Measurements from ENCODE around the gene CIT. TPM values are rescaled to one million over a fixed set of nuclear protein-coding genes. Genes with fewer than 3 reads are reported as not detected.
"Not testable (repeated sequence)": the region's sequence is repeated elsewhere in the genome, so short reads cannot be mapped to it uniquely, and the experiment has no call there.

Gene CIT
- total and polyA plus RNA-seq, 10 of the 15 experiments (the other 5 are each of a cell fraction or from before 2014, with no cell fraction given): 1.0 to 38.2 (median 14.9) TPM

DNA sequence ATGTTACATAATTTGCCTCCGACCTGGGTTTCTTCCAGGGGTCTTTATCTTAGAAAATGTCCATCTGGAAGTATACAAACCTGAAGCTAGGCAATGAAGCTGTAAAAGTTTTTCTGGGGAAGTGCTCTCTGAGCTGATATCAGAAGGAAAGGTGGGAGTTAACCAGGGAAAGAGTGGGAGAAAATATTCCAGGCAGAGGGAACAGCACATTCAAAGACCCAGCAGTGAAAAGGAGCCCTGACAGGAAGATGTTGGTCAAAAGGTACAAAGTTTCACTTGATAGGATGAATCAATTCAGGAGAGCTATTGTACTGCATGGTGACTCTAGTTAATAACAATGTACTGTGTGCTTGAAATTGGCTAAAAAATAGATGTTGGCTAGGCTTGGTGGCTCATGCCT lies 17.8 kb upstream of the CIT start:
- DNase-seq (ENCODE audit: low read depth, low spot score) (no peak), FAIRE-seq (no peak), ATAC-seq (no peak)
- Histone ChIP-seq H3K27ac (ENCODE audit: control insufficient read depth, insufficient read depth) (no peak overlapping the region), H3K36me3 (ENCODE audit: control insufficient read depth in 2 of 2, insufficient read depth in 2 of 2, low read length in 1 of 2) (no peaks in the 10 kb centered on the region), H3K4me3 (no peak overlapping the region), H3K9me3 (replicated peaks; ENCODE audit: control insufficient read depth, insufficient read depth, low read length) (no peaks in the 10 kb centered on the region), H3K4me2 (ENCODE audit: control insufficient read depth, insufficient read depth) (no peak overlapping the region), H3K27me3 (replicated peaks in 1 of 2; ENCODE audit: control insufficient read depth in 2 of 2, insufficient read depth in 2 of 2, low read length in 1 of 2) (0 out of 4 replicates have a peak, but pooled peaks cover 0 to 2% of the 10 kb centered on the region in 2 experiments), H3K4me1 (ENCODE audit: control insufficient read depth, insufficient read depth, low read length) (no peaks in the 10 kb centered on the region), H3K79me2 (ENCODE audit: control insufficient read depth, insufficient read depth, low read length) (no peaks in the 10 kb centered on the region), H2AFZ (ENCODE audit: control insufficient read depth, low read depth, low read length) (no peak overlapping the region), H4K20me1 (ENCODE audit: control insufficient read depth, insufficient read depth) (no peaks in the 10 kb centered on the region), H3K9ac (ENCODE audit: control insufficient read depth, insufficient read depth, low read length) (no peak overlapping the region)
- 0% methylated on average over 1 of the region's 1 CpG for WGBS (ENCODE audit: insufficient coverage, insufficient replicate concordance, low lambda C conversion rate, missing lambda C conversion rate)
- RAD21 ChIA-PET (ENCODE audit: unreplicated experiment): no interaction called here
- CTCF ChIA-PET: interaction anchor here (0.7 to 1.2 kb wide), 2 partner anchors 9 to 10 kb away, joined by 3 read pairs; no protein-coding TSS in a partner anchor
- BruUV-seq (replicated peaks): no TSS peak
- intact Hi-C loops (cut with micrococcal nuclease; ENCODE audit: unreplicated experiment): no loop called here
- POLR2A ChIA-PET: no interaction called here
- TF ChIP-seq GATAD2B (conservative IDR thresholded peaks at IDR 0.05; ENCODE audit: low read depth) (no peak), TCF12 (IDR thresholded peaks at IDR 0.05; ENCODE audit: low read depth, low read length) (no peak), RFX5 (IDR thresholded peaks at IDR 0.05; ENCODE audit: low read depth, low read length) (no peak), SREBF1 (IDR thresholded peaks at IDR 0.05; ENCODE audit: low read length) (no peak)
- TF ChIP-seq, protein P1, sequence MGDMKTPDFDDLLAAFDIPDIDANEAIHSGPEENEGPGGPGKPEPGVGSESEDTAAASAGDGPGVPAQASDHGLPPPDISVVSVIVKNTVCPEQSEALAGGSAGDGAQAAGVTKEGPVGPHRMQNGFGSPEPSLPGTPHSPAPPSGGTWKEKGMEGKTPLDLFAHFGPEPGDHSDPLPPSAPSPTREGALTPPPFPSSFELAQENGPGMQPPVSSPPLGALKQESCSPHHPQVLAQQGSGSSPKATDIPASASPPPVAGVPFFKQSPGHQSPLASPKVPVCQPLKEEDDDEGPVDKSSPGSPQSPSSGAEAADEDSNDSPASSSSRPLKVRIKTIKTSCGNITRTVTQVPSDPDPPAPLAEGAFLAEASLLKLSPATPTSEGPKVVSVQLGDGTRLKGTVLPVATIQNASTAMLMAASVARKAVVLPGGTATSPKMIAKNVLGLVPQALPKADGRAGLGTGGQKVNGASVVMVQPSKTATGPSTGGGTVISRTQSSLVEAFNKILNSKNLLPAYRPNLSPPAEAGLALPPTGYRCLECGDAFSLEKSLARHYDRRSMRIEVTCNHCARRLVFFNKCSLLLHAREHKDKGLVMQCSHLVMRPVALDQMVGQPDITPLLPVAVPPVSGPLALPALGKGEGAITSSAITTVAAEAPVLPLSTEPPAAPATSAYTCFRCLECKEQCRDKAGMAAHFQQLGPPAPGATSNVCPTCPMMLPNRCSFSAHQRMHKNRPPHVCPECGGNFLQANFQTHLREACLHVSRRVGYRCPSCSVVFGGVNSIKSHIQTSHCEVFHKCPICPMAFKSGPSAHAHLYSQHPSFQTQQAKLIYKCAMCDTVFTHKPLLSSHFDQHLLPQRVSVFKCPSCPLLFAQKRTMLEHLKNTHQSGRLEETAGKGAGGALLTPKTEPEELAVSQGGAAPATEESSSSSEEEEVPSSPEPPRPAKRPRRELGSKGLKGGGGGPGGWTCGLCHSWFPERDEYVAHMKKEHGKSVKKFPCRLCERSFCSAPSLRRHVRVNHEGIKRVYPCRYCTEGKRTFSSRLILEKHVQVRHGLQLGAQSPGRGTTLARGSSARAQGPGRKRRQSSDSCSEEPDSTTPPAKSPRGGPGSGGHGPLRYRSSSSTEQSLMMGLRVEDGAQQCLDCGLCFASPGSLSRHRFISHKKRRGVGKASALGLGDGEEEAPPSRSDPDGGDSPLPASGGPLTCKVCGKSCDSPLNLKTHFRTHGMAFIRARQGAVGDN (IDR thresholded peaks at IDR 0.05): no peak
- TF ChIP-seq, protein P2, sequence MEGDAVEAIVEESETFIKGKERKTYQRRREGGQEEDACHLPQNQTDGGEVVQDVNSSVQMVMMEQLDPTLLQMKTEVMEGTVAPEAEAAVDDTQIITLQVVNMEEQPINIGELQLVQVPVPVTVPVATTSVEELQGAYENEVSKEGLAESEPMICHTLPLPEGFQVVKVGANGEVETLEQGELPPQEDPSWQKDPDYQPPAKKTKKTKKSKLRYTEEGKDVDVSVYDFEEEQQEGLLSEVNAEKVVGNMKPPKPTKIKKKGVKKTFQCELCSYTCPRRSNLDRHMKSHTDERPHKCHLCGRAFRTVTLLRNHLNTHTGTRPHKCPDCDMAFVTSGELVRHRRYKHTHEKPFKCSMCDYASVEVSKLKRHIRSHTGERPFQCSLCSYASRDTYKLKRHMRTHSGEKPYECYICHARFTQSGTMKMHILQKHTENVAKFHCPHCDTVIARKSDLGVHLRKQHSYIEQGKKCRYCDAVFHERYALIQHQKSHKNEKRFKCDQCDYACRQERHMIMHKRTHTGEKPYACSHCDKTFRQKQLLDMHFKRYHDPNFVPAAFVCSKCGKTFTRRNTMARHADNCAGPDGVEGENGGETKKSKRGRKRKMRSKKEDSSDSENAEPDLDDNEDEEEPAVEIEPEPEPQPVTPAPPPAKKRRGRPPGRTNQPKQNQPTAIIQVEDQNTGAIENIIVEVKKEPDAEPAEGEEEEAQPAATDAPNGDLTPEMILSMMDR (IDR thresholded peaks at IDR 0.05 in 2 of 3, conservative IDR thresholded peaks at IDR 0.05 in 1 of 3; ENCODE audit: control insufficient read depth in 2 of 3, extremely low read depth in 1 of 3, insufficient read depth in 1 of 3, low read depth in 3 of 3, low read length in 3 of 3): no peak
- TF ChIP-seq, protein P3, sequence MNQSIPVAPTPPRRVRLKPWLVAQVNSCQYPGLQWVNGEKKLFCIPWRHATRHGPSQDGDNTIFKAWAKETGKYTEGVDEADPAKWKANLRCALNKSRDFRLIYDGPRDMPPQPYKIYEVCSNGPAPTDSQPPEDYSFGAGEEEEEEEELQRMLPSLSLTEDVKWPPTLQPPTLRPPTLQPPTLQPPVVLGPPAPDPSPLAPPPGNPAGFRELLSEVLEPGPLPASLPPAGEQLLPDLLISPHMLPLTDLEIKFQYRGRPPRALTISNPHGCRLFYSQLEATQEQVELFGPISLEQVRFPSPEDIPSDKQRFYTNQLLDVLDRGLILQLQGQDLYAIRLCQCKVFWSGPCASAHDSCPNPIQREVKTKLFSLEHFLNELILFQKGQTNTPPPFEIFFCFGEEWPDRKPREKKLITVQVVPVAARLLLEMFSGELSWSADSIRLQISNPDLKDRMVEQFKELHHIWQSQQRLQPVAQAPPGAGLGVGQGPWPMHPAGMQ (IDR thresholded peaks at IDR 0.05; ENCODE audit: borderline replicate concordance): no peak
- in situ Hi-C loops (cut with MboI): no loop called here
- SMC1A ChIA-PET (ENCODE audit: uncharacterized antibody, unreplicated experiment): no interaction called here

DNA sequence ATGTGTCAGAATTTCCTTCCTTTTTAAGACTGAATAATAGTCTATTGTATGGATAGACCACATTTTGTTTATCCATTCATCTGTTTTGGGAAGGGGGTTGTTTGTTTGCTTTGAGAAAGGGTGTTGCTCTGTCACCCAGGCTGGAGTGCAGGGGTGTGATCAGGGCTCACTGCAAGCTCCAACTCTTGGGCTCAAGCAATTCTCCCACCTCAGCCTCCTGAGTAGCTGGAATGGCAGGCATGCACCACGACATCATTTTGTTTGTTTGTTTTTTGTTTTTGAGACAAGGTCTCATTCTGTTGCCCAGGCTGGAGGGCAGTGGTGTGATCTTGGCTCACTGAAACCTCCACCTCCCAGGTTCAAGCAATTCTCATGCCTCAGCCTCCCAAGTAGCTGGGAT lies 15.5 kb upstream of the CIT start:
- H2AFZ ChIP-seq (ENCODE audit: control insufficient read depth, low read depth, low read length); H3K4me1 ChIP-seq (ENCODE audit: control insufficient read depth, insufficient read depth, low read length); H3K4me2 ChIP-seq (ENCODE audit: control insufficient read depth, insufficient read depth); H4K20me1 ChIP-seq (ENCODE audit: control insufficient read depth, insufficient read depth); BruUV-seq (replicated peaks); H3K9me3 ChIP-seq (replicated peaks; ENCODE audit: control insufficient read depth, insufficient read depth, low read length); H3K9ac ChIP-seq (ENCODE audit: control insufficient read depth, insufficient read depth, low read length); H3K4me3 ChIP-seq; DNase-seq (ENCODE audit: low read depth, low spot score); H3K36me3 ChIP-seq (ENCODE audit: control insufficient read depth in 2 of 2, insufficient read depth in 2 of 2, low read length in 1 of 2); intact Hi-C loops (cut with micrococcal nuclease; ENCODE audit: unreplicated experiment); RAD21 ChIA-PET (ENCODE audit: unreplicated experiment); H3K79me2 ChIP-seq (ENCODE audit: control insufficient read depth, insufficient read depth, low read length); H3K27me3 ChIP-seq (replicated peaks in 1 of 2; ENCODE audit: control insufficient read depth in 2 of 2, insufficient read depth in 2 of 2, low read length in 1 of 2); H3K27ac ChIP-seq (ENCODE audit: control insufficient read depth, insufficient read depth); POLR2A ChIA-PET; FAIRE-seq; in situ Hi-C loops (cut with MboI); ATAC-seq: not testable (repeated sequence)
- CTCF ChIA-PET: interaction anchor here (2.0 kb wide), 1 partner anchor 10 kb away, joined by 7 read pairs; no protein-coding TSS in a partner anchor
- WGBS (ENCODE audit: insufficient coverage, insufficient replicate concordance, low lambda C conversion rate, missing lambda C conversion rate): 0% methylated on average over 1 of the region's 1 CpG
- SMC1A ChIA-PET (ENCODE audit: uncharacterized antibody, unreplicated experiment): interaction anchor here (0.7 kb wide), 1 partner anchor 241 kb away, joined by 3 read pairs; no protein-coding TSS in a partner anchor
